Pons (tissue), 1 donor: ENCODE results near the gene QRICH2.
A peak's percentile ranks its signal among the peaks of the same experiment; 100 is the strongest.
"Not testable (repeated sequence)": the region's sequence is repeated elsewhere in the genome, so short reads cannot be mapped to it uniquely, and the experiment has no call there.

Experiments
- DNase-seq: peaks from one replicate; pipeline ENCODE4 v3.0.0-alpha.2; 2016; ENCODE audit warnings: low spot score

The QRICH2 gene

GRCh38 chr17:76266244-76266938 is 41.7 kb downstream of the QRICH2 start:
- no peak for DNase-seq

DNA sequence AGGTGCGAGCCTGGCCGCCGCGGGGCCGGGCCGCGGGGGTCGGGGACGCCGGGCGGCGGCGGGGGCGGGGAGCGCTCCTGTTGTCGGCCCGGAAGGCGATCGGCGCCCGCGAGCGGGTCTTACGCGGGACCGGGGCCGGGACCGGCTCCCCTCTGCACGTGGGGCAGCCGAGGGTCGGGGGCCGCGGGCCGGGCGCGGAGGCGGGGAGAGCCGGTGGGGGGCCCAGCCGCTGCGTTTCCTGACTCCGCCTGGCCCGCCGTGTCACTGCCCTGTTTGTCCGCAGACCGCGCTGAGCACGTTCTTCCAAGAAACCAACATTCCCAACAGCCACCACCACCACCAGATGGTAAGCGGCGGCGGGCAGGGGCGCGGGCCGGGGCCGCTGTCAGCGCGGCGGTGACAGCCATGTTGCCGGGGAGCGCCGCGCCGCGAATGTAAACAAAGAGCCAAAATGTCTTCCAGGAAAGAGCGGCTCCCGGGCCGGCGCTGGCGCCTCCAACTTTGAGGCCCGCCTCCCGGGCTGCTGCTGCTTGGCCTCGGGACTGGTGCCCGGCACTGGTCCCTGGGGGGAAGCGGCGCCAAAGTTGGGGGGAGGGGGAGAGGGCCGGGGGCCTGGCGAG is 42.3 kb downstream of the QRICH2 start:
- no peak for DNase-seq

DNA sequence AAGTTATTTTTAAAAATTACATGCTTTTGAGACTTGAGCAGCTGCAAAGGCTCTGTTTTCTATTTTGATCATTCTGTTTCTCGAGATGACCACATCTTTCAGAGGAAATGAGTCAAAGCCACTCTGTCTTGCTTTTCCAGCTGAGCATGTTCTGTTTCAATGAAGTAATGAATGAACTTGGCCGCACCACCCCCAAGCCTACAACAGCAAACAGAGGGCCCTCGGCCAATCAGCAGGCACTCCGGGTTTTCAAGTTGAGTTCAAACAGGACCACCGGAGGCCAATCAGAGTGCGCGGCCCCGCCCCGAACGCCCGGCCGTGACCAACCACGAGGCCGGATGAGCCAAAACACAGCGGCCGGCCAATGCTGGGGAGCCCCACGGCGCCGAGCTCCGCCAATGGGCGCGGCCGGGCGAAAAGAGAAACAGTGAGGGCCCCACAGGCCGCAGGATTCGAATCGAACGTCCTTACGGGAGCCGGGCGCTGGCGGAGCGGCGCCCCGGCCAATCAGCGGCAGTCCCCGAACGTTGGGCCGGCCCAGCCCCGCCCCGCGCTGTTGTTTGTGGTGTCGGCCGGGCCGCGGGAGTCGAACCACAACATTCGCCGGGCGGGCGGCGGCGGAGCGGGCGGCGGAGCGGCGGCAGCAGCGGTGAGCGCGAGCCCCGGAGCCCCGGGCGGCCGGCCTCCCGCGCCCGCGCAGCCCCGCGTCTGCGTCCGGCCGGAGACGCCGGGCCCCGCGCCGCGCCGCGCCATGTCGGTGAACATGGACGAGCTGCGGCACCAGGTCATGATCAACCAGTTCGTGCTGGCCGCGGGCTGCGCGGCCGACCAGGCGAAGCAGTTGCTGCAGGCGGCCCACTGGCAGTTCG is 43.1 kb downstream of the QRICH2 start, which contains the start of gene UBALD2:
UBALD2 (plus strand) TSS at position 594 of the 869 bp plus-strand sequence; CDS start at position 752, 158 bp downstream.
- DNase-seq = peak; percentile 99

GRCh38 chr17:76264425-76264754 is 43.7 kb downstream of the QRICH2 start:
- DNase-seq = no peak

- no peak for DNase-seq
Observed at GRCh38 chr17:76263896-76264295, 44.2 kb downstream of the QRICH2 start.

- no peak for DNase-seq
Observed at GRCh38 chr17:76262732-76263344, 45.2 kb downstream of the QRICH2 start.

- DNase-seq = peak; percentile 82
Observed at GRCh38 chr17:76261421-76262215, 46.5 kb downstream of the QRICH2 start.

DNA sequence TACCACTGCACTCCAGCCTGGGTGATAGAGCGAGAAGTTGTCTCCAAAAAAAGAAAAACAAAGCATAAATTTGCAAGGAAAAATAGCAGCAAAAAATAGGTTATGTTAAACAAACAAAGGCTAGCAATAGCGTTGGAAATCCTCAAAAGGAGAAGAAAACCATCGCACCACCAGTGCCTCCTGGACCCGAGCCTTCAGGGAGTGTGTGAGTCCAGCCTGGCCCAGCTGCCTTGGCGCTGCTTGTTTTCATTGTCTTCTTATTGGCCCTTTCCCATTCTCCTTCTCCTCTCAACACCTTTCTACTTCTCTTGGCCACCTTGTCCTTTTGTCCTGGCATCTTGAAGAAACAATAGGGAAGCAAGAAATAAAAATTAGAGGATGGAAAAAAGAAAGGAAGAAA is 47.4 kb downstream of the QRICH2 start:
- DNase-seq = no peak

DNA sequence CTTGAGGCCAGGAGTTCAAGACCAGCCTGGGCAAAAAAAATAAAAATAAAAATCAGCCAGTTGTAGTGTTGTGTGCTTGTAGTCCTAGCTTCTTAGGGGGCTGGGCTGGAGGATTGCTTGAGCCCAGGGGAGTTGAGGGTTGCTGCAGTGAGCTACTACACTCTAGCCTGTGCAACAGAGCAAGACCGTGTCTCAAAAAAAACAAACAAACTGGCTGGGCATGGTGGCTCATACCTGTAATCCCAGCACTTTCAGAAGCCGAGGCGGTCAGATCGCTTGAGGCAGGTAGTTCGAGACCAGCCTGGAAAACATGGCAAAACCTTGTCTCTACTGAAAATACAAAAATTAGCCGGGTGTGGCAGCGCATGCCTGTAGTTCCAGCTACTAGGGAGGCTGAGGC is 47.9 kb downstream of the QRICH2 start:
- no peak for DNase-seq

- not testable (repeated sequence) for DNase-seq
Observed at GRCh38 chr17:76256430-76257050, 51.5 kb downstream of the QRICH2 start.

- no peak for DNase-seq
Observed at GRCh38 chr17:76255801-76256429, 52.2 kb downstream of the QRICH2 start.

GRCh38 chr17:76254275-76254674 is 53.8 kb downstream of the QRICH2 start:
- no peak for DNase-seq

DNA sequence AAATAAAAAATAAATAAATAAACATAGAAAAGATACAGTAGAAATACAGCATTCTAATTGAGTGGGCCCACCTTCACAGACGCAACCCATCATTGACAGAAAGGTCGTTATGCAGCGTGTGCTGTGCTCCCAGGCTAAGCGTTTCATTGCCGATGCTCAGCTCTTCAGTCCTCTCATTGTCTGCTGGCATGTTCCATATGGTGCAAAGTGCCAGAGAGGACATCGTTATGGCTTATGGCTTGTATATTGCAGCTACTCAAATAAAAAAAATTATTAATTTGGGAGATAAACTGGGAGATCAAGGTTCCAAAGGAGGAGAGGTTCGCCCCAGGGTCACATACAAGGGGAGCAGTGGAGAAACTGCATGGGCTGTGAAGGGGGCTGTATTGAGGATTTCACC is 54.2 kb downstream of the QRICH2 start:
- no peak for DNase-seq

DNA sequence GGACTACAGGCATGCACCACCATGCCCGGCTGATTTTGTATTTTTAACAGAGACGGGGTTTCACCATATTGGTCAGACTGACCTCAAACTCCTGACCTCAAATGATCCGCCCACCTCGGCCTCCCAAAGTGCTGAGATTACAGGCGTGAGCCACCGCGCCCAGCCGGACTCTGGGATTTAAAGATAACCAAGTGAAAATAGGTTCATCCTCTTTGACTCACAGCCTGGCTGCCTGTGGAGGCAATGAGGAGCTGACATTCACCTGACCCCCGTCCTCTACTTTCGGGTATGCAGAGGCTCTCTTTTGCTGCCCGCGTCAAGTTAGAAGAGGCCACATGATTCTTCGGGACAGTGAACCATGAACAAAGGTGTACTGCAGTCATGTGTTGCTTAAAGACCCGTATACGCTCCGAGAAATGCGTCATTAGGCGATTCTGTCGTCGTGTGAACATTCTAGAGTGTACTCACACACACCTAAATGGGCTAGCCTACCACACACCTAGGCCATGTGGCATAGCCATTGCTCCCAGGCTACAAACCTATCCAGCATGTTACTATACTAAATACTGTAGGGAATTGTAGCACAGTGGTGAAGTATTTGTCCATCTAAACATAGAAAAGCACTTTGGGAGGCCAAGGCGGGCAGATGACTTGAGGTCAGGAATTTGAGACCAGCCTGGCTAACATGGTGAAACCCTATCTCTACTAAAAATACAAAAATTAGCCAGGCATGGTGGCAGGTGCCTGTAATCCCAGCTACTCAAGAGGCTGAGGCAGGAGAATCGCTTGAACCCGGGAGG is 54.9 kb downstream of the QRICH2 start:
- DNase-seq = not testable (repeated sequence)

DNA sequence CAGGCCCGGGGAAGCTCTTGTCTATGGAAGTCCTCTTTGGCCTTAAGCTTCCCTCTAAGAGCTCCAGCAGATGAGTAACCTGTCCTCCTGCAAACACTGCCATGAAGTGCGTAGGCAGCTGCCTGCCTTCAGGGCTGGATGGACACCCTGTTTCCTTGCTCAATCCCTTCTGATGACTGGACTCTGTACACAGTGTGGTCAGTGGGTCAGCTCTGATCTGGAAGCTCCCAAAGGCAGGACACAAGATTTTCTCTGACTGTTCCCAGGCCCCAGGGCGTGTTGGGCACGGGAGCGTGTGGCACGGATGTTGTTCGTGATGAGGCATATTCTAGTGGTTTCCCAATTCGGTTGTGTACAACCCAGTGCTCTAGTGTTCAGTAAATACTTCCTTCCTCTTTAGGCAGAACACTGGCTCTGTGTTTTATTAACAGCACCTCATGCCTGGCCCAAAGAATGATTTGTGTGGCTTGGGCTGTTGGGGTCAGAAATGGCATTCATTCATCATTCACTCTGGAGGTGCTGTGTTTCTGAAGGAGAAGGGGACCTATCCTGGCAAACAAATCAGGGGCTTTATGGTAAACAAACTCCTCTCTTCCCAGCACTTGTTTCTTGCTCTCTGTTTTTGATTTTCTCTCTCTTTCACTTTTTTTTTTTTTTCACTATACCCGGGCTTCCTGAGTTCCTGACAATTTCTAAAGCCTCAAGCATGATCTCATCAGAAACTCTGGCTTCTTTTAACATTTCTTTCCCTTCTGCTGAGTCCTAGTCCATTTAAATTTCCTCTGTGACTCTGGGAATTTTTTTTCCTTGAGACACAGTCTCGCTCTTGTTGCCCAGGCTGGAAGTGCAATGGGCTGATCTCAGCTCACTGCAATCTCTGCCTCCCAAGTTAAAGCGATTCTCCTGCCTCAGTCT is 55.8 kb downstream of the QRICH2 start:
- no peak for DNase-seq

GRCh38 chr17:76251478-76252039 is 56.5 kb downstream of the QRICH2 start:
- DNase-seq = no peak

GRCh38 chr17:76250141-76250540 is 57.9 kb downstream of the QRICH2 start:
- DNase-seq = no peak

DNA sequence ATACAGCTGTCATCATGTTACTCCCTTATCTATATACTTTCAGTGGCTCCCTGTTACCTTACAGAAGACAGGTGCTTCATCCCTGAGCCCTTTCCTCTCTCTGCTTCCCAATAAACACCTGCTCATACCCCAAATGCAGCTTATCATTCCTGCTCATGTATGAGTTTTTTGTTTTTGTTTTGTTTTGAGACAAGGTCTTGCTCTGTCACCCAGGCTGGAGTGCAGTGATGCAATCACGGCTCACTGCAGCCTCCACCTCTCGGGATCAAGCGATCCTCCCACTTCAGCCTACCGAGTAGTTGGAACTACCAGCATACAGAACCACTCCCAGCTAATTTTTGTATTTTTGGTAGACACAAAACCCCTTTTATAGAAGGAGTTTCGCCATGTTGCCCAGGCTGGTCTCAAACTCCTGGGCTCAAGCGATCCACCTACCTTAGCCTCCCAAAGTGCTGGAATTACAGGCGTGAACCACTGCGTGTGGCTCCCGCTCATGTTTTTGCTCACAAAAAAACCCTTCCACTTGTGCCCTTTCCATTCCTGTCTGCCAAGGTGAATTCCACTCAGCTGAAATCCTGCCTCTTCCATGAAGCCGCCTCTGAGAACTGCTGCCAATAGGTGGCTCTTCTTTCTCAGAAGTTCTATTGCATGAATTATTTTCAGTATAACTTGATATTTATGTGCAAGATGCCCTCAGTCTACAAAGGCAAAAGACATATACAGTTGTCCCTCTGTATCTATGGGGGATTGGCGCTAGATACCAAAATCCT is 59.9 kb downstream of the QRICH2 start:
- DNase-seq = no peak
